Activated CD8-positive, alpha-beta T cell treated with anti-CD3 and anti-CD28 coated beads for 36 hours (primary cell): ENCODE measurements around the gene CLCN7. TPM values are rescaled to one million over a fixed set of nuclear protein-coding genes. Genes with fewer than 3 reads are reported as not detected.

Experiments used
- ATAC-seq: fragments of 200-7000 bp; cut with Tn5 transposase; one replicate; pipeline ENCODE4 v1.10.0; 2021; ENCODE audit warnings: mild to moderate bottlenecking, moderate library complexity
- CTCF ChIA-PET: fragments of 350-600 bp; sonication (Branson Sonifier 250); formaldehyde crosslinking; loops from one replicate; lab custom pipeline; 2021; ENCODE audit warnings: antibody characterized with exemption; lab: Charles Lee
- POLR2A ChIA-PET: fragments of 350-600 bp; sonication (Branson Sonifier 250); formaldehyde crosslinking; loops from one replicate; lab custom pipeline; 2021; ENCODE audit warnings: antibody characterized with exemption; lab: Charles Lee
- DNase-seq: peaks from one replicate; pipeline ENCODE4 v3.0.0-alpha.2; 2020
- H3K27ac Mint-ChIP-seq: one replicate; pipeline ENCODE4 v1.8.0; 2021; ENCODE audit warnings: mild to moderate bottlenecking, mixed read lengths
- H3K27me3 Mint-ChIP-seq: one replicate; pipeline ENCODE4 v1.8.0; 2021; ENCODE audit warnings: mixed read lengths
- H3K36me3 Mint-ChIP-seq: one replicate; pipeline ENCODE4 v1.8.0; 2021; ENCODE audit warnings: low read depth, mixed read lengths
- H3K4me1 Mint-ChIP-seq: one replicate; pipeline ENCODE4 v1.8.0; 2021; ENCODE audit warnings: low read depth, mixed read lengths
- H3K4me3 Mint-ChIP-seq: one replicate; pipeline ENCODE4 v1.8.0; 2021; ENCODE audit warnings: mild to moderate bottlenecking, moderate library complexity, mixed read lengths
- H3K9me3 Mint-ChIP-seq: one replicate; pipeline ENCODE4 v1.8.0; 2021; ENCODE audit warnings: mixed read lengths
- intact Hi-C: fragments of 100-400 bp; cut with micrococcal nuclease; formaldehyde crosslinking; loops from one replicate; pipeline ENCODE4 v1.10.0; 2022
- total RNA-seq, 2 experiments: library from RNA; stranded (reverse); gene quantifications; one replicate each; pipeline ENCODE4 v1.2.3, GENCODE V29; 2021
- TF ChIP-seq, protein P1 (sequence below): fragments of 200-600 bp; IDR thresholded peaks from one replicate; pipeline ENCODE4 v1.8.0; 2022; ENCODE audit warnings: antibody characterized with exemption, mild to moderate bottlenecking

CLCN7 gene
- total RNA-seq, 2 experiments from 2014 or later = 35.5 to 36.8 TPM

DNA sequence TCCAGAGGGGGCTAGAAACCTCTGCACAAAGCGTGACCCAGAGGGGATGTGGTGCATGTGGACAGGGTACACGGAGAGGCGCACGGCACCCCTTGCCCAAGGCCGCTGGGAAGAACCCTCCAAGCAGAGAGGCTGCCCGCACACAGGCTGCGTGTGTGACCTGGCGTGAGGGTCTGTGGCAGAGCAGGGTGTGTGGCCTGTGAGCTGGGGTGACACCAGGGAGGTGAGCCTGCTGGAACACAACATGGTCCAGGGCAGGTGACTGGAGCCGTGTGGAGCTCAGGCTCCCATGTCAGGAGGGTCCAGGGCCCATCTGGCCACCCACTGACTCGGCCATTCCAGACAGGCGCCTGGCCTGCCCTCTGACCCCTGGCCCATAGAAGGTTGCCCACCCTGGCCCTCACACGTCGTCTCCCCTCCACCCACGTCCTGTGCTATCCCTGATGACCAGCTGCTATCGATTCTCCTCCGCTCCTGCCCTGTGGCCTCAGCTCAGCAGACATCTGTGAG lies 43.9 kb upstream of the CLCN7 start:
- intact Hi-C loops = no loop called here
- no peaks in the 10 kb centered on the region for H3K9me3 Mint-ChIP-seq
- CTCF ChIA-PET = no interaction called here
- ATAC-seq (no peak), DNase-seq (no peak)
- no peaks in the 10 kb centered on the region for H3K27me3 Mint-ChIP-seq
- TF ChIP-seq, protein P1, sequence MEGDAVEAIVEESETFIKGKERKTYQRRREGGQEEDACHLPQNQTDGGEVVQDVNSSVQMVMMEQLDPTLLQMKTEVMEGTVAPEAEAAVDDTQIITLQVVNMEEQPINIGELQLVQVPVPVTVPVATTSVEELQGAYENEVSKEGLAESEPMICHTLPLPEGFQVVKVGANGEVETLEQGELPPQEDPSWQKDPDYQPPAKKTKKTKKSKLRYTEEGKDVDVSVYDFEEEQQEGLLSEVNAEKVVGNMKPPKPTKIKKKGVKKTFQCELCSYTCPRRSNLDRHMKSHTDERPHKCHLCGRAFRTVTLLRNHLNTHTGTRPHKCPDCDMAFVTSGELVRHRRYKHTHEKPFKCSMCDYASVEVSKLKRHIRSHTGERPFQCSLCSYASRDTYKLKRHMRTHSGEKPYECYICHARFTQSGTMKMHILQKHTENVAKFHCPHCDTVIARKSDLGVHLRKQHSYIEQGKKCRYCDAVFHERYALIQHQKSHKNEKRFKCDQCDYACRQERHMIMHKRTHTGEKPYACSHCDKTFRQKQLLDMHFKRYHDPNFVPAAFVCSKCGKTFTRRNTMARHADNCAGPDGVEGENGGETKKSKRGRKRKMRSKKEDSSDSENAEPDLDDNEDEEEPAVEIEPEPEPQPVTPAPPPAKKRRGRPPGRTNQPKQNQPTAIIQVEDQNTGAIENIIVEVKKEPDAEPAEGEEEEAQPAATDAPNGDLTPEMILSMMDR = no peak
- no peak overlapping the region for H3K27ac Mint-ChIP-seq
- peaks cover 7% of the 10 kb centered on the region for H3K36me3 Mint-ChIP-seq
- H3K4me3 Mint-ChIP-seq = no peak overlapping the region
- POLR2A ChIA-PET = interaction anchor here (0.7 to 1.4 kb wide), 2 partner anchors 15 to 17 kb away, joined by 3 read pairs; no protein-coding TSS in a partner anchor
- no peaks in the 10 kb centered on the region for H3K4me1 Mint-ChIP-seq

DNA sequence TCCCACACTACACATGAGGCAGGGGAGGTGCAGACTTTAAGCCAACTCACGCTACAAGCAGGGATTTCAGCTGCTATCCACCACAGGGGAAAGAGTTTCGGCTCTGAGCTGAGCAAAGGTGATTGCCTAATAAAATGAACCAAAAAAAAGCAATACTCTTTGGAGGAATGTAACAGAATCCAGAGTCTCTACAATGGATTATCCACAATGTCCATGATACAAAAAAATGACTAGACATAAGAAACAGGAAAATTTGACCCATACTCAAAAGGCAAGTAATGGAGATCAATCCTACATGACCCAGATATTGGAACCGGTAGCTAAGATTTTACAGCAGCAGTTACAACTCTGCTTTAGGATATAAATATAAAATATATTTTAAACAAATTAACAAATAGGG lies 39.7 kb upstream of the CLCN7 start:
- Mint-ChIP-seq H3K4me3 (no peak overlapping the region), H3K36me3 (peaks cover 24% of the 10 kb centered on the region), H3K27ac (no peak overlapping the region), H3K27me3 (no peaks in the 10 kb centered on the region), H3K9me3 (no peaks in the 10 kb centered on the region), H3K4me1 (no peaks in the 10 kb centered on the region)
- ChIA-PET CTCF (interaction anchor here (0.6 kb wide), 1 partner anchor 163 kb away, joined by 3 read pairs; the partner anchor contains the start of gene JPT2), POLR2A (interaction anchor here (0.6 to 1.3 kb wide), 6 partner anchors 9 to 624 kb away, joined by 3 to 8 read pairs (median 4); no protein-coding TSS in a partner anchor)
- TF ChIP-seq, protein P1 = no peak
- no peak for DNase-seq
- ATAC-seq = no peak
- intact Hi-C loops = no loop called here

GRCh38 chr16:1512774-1513173 lies 37.9 kb upstream of the CLCN7 start:
- POLR2A ChIA-PET = interaction anchor here (1.0 to 1.3 kb wide), 4 partner anchors 9 to 19 kb away, joined by 3 to 6 read pairs (median 4); no protein-coding TSS in a partner anchor
- CTCF ChIA-PET = no interaction called here
- DNase-seq = no peak
- TF ChIP-seq, protein P1 = no peak
- intact Hi-C loops = no loop called here
- no peak for ATAC-seq
- Mint-ChIP-seq H3K4me3 (no peak overlapping the region), H3K27ac (no peak overlapping the region), H3K27me3 (no peaks in the 10 kb centered on the region), H3K9me3 (no peaks in the 10 kb centered on the region), H3K4me1 (no peaks in the 10 kb centered on the region), H3K36me3 (peaks cover 24% of the 10 kb centered on the region)

DNA sequence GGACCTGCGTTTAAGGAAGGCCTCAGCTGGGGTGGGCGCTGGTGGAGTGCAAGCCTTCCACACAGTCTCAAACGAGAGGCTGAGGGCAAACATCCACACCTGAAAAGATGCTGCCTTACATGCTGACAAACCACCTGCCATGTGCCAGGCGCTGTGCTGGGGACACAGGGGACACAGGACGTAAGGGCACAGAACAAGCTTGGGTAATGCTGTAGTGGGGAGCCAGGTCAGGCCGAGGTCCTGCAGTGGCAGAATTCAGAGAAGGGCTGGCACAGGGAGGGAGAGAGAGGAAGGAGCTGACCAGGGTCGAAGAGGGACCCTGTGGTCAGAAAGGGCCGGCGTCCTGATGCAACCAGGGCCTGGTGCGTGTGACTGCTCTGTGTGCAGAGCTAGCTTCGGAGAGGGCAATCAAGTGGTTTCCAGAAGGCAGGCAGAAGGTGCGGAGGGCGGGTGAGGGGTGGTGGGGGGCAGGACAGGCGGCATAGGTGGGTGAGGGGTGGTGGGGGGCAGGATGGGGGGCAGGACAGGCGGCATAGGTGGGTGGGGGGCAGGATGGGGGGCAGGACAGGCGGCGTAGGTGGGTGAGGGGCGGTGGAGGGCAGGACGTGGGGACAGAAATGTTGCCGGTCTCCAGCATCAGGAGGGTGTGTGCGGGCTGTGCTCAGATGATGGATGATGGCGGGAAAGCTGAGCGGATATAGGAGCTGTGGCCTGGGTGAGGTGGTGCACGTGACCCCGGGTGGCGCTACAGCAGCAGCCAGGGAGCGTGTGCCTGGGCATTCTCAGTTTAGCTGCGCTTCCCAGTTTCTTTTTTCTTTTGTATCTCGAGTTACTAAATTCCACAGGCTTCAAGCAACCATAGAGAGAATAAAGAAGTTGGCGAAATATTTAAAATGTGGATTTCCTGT lies 37.1 kb upstream of the CLCN7 start:
- H3K36me3 Mint-ChIP-seq = peaks cover 24% of the 10 kb centered on the region
- no peak overlapping the region for H3K4me3 Mint-ChIP-seq
- no peaks in the 10 kb centered on the region for H3K27me3 Mint-ChIP-seq
- CTCF ChIA-PET = interaction anchor here (0.6 kb wide), 1 partner anchor 148 kb away, joined by 3 read pairs; no protein-coding TSS in a partner anchor
- H3K4me1 Mint-ChIP-seq = no peaks in the 10 kb centered on the region
- DNase-seq = no peak
- POLR2A ChIA-PET = interaction anchor here (0.7 to 1.3 kb wide), 6 partner anchors 10 to 133 kb away, joined by 3 to 6 read pairs (median 3); no protein-coding TSS in a partner anchor
- TF ChIP-seq, protein P1 = no peak
- H3K27ac Mint-ChIP-seq = no peak overlapping the region
- no peak for ATAC-seq
- intact Hi-C loops = no loop called here
- H3K9me3 Mint-ChIP-seq = no peaks in the 10 kb centered on the region
